ENCODE results near the gene FOXP1. TPM values are rescaled to one million over a fixed set of nuclear protein-coding genes. Genes with fewer than 3 reads are reported as not detected.

FOXP1 gene
- total and polyA plus RNA-seq, 2 experiments from 2014 or later, result 76.8 to 99.8 TPM

GRCh38 chr3:71112576-71112975, 471.0 kb downstream of the FOXP1 start:
- H3K4me1 ChIP-seq (ENCODE audit: insufficient read depth), result peaks cover 6% of the 10 kb centered on the region
- no peak overlapping the region for H2AFZ ChIP-seq
- H3K79me2 ChIP-seq, result peaks cover 91% of the 10 kb centered on the region
- H3K9me3 ChIP-seq (ENCODE audit: low read depth), result no peaks in the 10 kb centered on the region
- H3K9me2 ChIP-seq (replicated peaks; ENCODE audit: insufficient read depth), result no peaks in the 10 kb centered on the region
- TF ChIP-seq EZH2phosphoT487 (IDR thresholded peaks at IDR 0.05; ENCODE audit: low read depth, severe bottlenecking, unreplicated experiment) (no peak), EZH2 (IDR thresholded peaks at IDR 0.05; ENCODE audit: borderline replicate concordance) (no peak), CTCF (IDR thresholded peaks at IDR 0.05; ENCODE audit: poor library complexity) (no peak)
- DNase-seq (ENCODE audit: low spot score), result no peak
- no peaks in the 10 kb centered on the region for H4K20me1 ChIP-seq (ENCODE audit: insufficient read depth, poor library complexity, severe bottlenecking)
- no peaks in the 10 kb centered on the region for H3K36me3 ChIP-seq (replicated peaks; ENCODE audit: insufficient read depth, low read depth)
- H3K4me2 ChIP-seq, result no peak overlapping the region
- no peaks in the 10 kb centered on the region for H3K27me3 ChIP-seq
- H3K27ac ChIP-seq, result no peak overlapping the region
- no peak overlapping the region for H3K4me3 ChIP-seq
- WGBS (ENCODE audit: low lambda C conversion rate, missing lambda C conversion rate), result 71% methylated on average over 6 of the region's 6 CpGs

- Histone ChIP-seq H4K20me1 (ENCODE audit: insufficient read depth, poor library complexity, severe bottlenecking) (no peaks in the 10 kb centered on the region), H3K9me3 (ENCODE audit: low read depth) (no peaks in the 10 kb centered on the region), H3K27me3 (no peaks in the 10 kb centered on the region), H3K4me1 (ENCODE audit: insufficient read depth) (no peaks in the 10 kb centered on the region), H3K27ac (no peak overlapping the region), H3K79me2 (peaks cover 91% of the 10 kb centered on the region), H3K4me3 (no peak overlapping the region), H3K4me2 (no peak overlapping the region), H3K9me2 (replicated peaks; ENCODE audit: insufficient read depth) (no peaks in the 10 kb centered on the region), H3K36me3 (replicated peaks; ENCODE audit: insufficient read depth, low read depth) (no peaks in the 10 kb centered on the region), H2AFZ (no peak overlapping the region)
- DNase-seq (ENCODE audit: low spot score), result no peak
- TF ChIP-seq EZH2phosphoT487 (IDR thresholded peaks at IDR 0.05; ENCODE audit: low read depth, severe bottlenecking, unreplicated experiment) (no peak), CTCF (IDR thresholded peaks at IDR 0.05; ENCODE audit: poor library complexity) (no peak), EZH2 (IDR thresholded peaks at IDR 0.05; ENCODE audit: borderline replicate concordance) (no peak)
- WGBS (ENCODE audit: low lambda C conversion rate, missing lambda C conversion rate), result 78% methylated on average over 6 of the region's 6 CpGs
Observed at GRCh38 chr3:71111784-71112440, 471.6 kb downstream of the FOXP1 start.

- Histone ChIP-seq H2AFZ (no peak overlapping the region), H3K9me2 (replicated peaks; ENCODE audit: insufficient read depth) (no peaks in the 10 kb centered on the region), H4K20me1 (ENCODE audit: insufficient read depth, poor library complexity, severe bottlenecking) (no peaks in the 10 kb centered on the region), H3K79me2 (peaks cover 91% of the 10 kb centered on the region), H3K27ac (peak overlapping the region; percentile 43), H3K36me3 (replicated peaks; ENCODE audit: insufficient read depth, low read depth) (no peaks in the 10 kb centered on the region), H3K27me3 (no peaks in the 10 kb centered on the region), H3K4me3 (no peak overlapping the region), H3K4me2 (no peak overlapping the region), H3K9me3 (ENCODE audit: low read depth) (no peaks in the 10 kb centered on the region), H3K4me1 (ENCODE audit: insufficient read depth) (no peaks in the 10 kb centered on the region)
- DNase-seq (ENCODE audit: low spot score), result no peak
- WGBS (ENCODE audit: low lambda C conversion rate, missing lambda C conversion rate), result 86% methylated on average over 8 of the region's 8 CpGs
- TF ChIP-seq CTCF (IDR thresholded peaks at IDR 0.05; ENCODE audit: poor library complexity), result no peak
- no peak for TF ChIP-seq EZH2phosphoT487 (IDR thresholded peaks at IDR 0.05; ENCODE audit: low read depth, severe bottlenecking, unreplicated experiment)
- TF ChIP-seq EZH2 (IDR thresholded peaks at IDR 0.05; ENCODE audit: borderline replicate concordance), result no peak
Observed at GRCh38 chr3:71110385-71111222, 472.9 kb downstream of the FOXP1 start.
